Thymus (tissue), 11 donors: ENCODE data around the gene FDPS. TPM values are rescaled to one million over a fixed set of nuclear protein-coding genes. Genes with fewer than 3 reads are reported as not detected.

ENCODE experiments used
- DNase-seq, 9 donors: peaks; one replicate each; pipeline ENCODE4 v3.0.0-alpha.2; 2013; ENCODE audit warnings: low spot score in 9 of 9, low read depth in 6 of 9, missing footprints in 1 of 9
- H3K27ac ChIP-seq, 2 donors: one replicate each; pipeline ENCODE4 v1.5.1; 2013; ENCODE audit warnings: control low read depth in 1 of 2, low read depth in 1 of 2, low read length in 1 of 2, mild to moderate bottlenecking in 1 of 2, moderate library complexity in 1 of 2
- H3K27me3 ChIP-seq, 2 donors: one replicate each; pipeline ENCODE4 v1.5.1; 2013; ENCODE audit warnings: low read length in 1 of 2; ENCODE audit not compliant: control insufficient read depth in 2 of 2, insufficient read depth in 1 of 2
- H3K36me3 ChIP-seq, 2 donors: one replicate each; pipeline ENCODE4 v1.5.1; 2013; ENCODE audit warnings: low read length in 1 of 2, mild to moderate bottlenecking in 1 of 2, moderate library complexity in 1 of 2; ENCODE audit not compliant: control insufficient read depth in 2 of 2, insufficient read depth in 2 of 2
- H3K4me1 ChIP-seq, 2 donors: one replicate each; pipeline ENCODE4 v1.5.1; 2013; ENCODE audit warnings: low read length in 2 of 2; ENCODE audit not compliant: control insufficient read depth in 2 of 2, insufficient read depth in 2 of 2
- H3K4me3 ChIP-seq, 2 donors: one replicate each; pipeline ENCODE4 v1.5.1; 2013; ENCODE audit warnings: low read length in 2 of 2, control low read depth in 1 of 2, mild to moderate bottlenecking in 1 of 2
- H3K9me3 ChIP-seq, 2 donors: one replicate each; pipeline ENCODE4 v1.5.1; 2013; ENCODE audit warnings: low read length in 1 of 2, mild to moderate bottlenecking in 1 of 2; ENCODE audit not compliant: control insufficient read depth in 2 of 2, insufficient read depth in 1 of 2
- WGBS: extraction: QIAGEN DNeasy Blood & Tissue Kit; methylation state at CpG from one replicate; pipeline ENCODE4 v1.1.7; 2013; 5-methylcytosine and 5-hydroxymethylcytosine counted together
- polyA plus RNA-seq: library from polyadenylated mRNA; stranded (reverse); fragments of 200-250 nt; gene quantifications from one replicate; pipeline ENCODE4 v1.2.3, GENCODE V29; 2013
- total RNA-seq: library from RNA; stranded (reverse); fragments of 120-200 nt; gene quantifications from one replicate; pipeline ENCODE4 v1.2.4, GENCODE V29; 2013
- donor health status: healthy.

FDPS gene
- total and polyA plus RNA-seq, 2 donors: 119 to 175 TPM

GRCh38 chr1:155320252-155320651, 11.6 kb downstream of the FDPS start:
- no peak for DNase-seq
- Histone ChIP-seq H3K27me3 (peaks cover 0 to 30% of the 10 kb centered on the region in 2 donors), H3K9me3 (no peaks in the 10 kb centered on the region), H3K4me3 (peak overlapping the region; percentile 49 to 56), H3K4me1 (peaks cover 8 to 45% of the 10 kb centered on the region in 2 donors), H3K27ac (peak overlapping the region in 1 of 2 donors; percentile 23), H3K36me3 (peaks cover 17 to 19% of the 10 kb centered on the region in 2 donors)
- WGBS: 51% methylated on average over 11 of the region's 11 CpGs

GRCh38 chr1:155320661-155321617, 12.3 kb downstream of the FDPS start, which contains the start of gene RUSC1:
Gene RUSC1 (plus strand): TSS chr1:155320894. CDS start chr1:155321774, 880 bp downstream.
- Histone ChIP-seq H3K4me1 (peaks cover 8 to 52% of the 10 kb centered on the region in 2 donors), H3K4me3 (peak within 1 kb of the TSS; percentile 49 to 56), H3K27ac (peak within 1 kb of the TSS in 1 of 2 donors; percentile 24), H3K27me3 (peaks cover 0 to 30% of the 10 kb centered on the region in 2 donors), H3K36me3 (peaks cover 17 to 19% of the 10 kb centered on the region in 2 donors), H3K9me3 (no peaks in the 10 kb centered on the region)
- DNase-seq: peak in 7 of 9 donors; percentile 47 to 86 (median 70)
- 25% methylated on average over 51 of the region's 51 CpGs for WGBS

GRCh38 chr1:155321639-155322503, 13.2 kb downstream of the FDPS start:
- DNase-seq: no peak
- whole genome bisulfite sequencing: 87% methylated on average over 27 of the region's 27 CpGs
- Histone ChIP-seq H3K27me3 (peaks cover 0 to 30% of the 10 kb centered on the region in 2 donors), H3K4me1 (peaks cover 8 to 53% of the 10 kb centered on the region in 2 donors), H3K4me3 (peak overlapping the region in 1 of 2 donors; percentile 87), H3K36me3 (peaks cover 19% of the 10 kb centered on the region in 2 donors), H3K27ac (peak overlapping the region in 1 of 2 donors; percentile 24), H3K9me3 (no peaks in the 10 kb centered on the region)

- H3K36me3 ChIP-seq: peaks cover 18 to 19% of the 10 kb centered on the region in 2 donors
- H3K27me3 ChIP-seq: peaks cover 0 to 30% of the 10 kb centered on the region in 2 donors
- H3K4me3 ChIP-seq: peak overlapping the region; percentile 71 to 87
- H3K9me3 ChIP-seq: no peaks in the 10 kb centered on the region
- no peak for DNase-seq
- peaks cover 8 to 53% of the 10 kb centered on the region in 2 donors for H3K4me1 ChIP-seq
- WGBS: 3% methylated on average over 28 of the region's 28 CpGs
- H3K27ac ChIP-seq: no peak overlapping the region
These were observed 13.9 kb downstream of the FDPS start for GRCh38 chr1:155322571-155322952.

- Histone ChIP-seq H3K4me3 (peak overlapping the region; percentile 71 to 87), H3K27ac (peak overlapping the region; percentile 78 to 79), H3K36me3 (peaks cover 13% of the 10 kb centered on the region in 2 donors), H3K27me3 (peaks cover 0 to 30% of the 10 kb centered on the region in 2 donors), H3K4me1 (peaks cover 8 to 53% of the 10 kb centered on the region in 2 donors), H3K9me3 (no peaks in the 10 kb centered on the region)
- DNase-seq: peak in 7 of 9 donors; percentile 46 to 88 (median 79)
- WGBS: under 1% methylated on average over 58 of the region's 58 CpGs
These were observed 14.5 kb downstream of the FDPS start for GRCh38 chr1:155322953-155323728.

GRCh38 chr1:155323729-155324036, 15.0 kb downstream of the FDPS start:
- Histone ChIP-seq H3K36me3 (peaks cover 8 to 12% of the 10 kb centered on the region in 2 donors), H3K4me1 (peaks cover 8 to 53% of the 10 kb centered on the region in 2 donors), H3K27me3 (peaks cover 0 to 30% of the 10 kb centered on the region in 2 donors), H3K9me3 (no peaks in the 10 kb centered on the region), H3K27ac (peak overlapping the region; percentile 79 to 83), H3K4me3 (peak overlapping the region; percentile 71 to 87)
- WGBS: under 1% methylated on average over 29 of the region's 29 CpGs
- DNase-seq: peak in 7 of 9 donors; percentile 39 to 86 (median 74)

- H3K4me3 ChIP-seq: peak overlapping the region; percentile 71 to 87
- H3K4me1 ChIP-seq: peaks cover 8 to 53% of the 10 kb centered on the region in 2 donors
- H3K36me3 ChIP-seq: peaks cover 7 to 9% of the 10 kb centered on the region in 2 donors
- H3K9me3 ChIP-seq: no peaks in the 10 kb centered on the region
- peak in 8 of 9 donors; percentile 68 to 91 (median 78) for DNase-seq
- peaks cover 0 to 30% of the 10 kb centered on the region in 2 donors for H3K27me3 ChIP-seq
- WGBS: under 1% methylated on average over 44 of the region's 44 CpGs
- peak overlapping the region; percentile 79 to 83 for H3K27ac ChIP-seq
These were observed 15.5 kb downstream of the FDPS start for GRCh38 chr1:155324037-155324716.
